H1 (cell line): Measurements from ENCODE around the gene SPHK1.

ENCODE experiments used
- CREB1 ChIP-seq: IDR thresholded peaks from 2 replicates; pipeline ENCODE4 v1.6.1; 2012; ENCODE audit warnings: inconsistent platforms
- CTCF ChIP-seq, 3 experiments: IDR thresholded peaks; 1 replicate in 2 of 3; 2 replicates in 1 of 3; pipeline versions ENCODE4 v1.5.1 to v1.6.1; 2011; ENCODE audit warnings: low read length in 3 of 3, mild to moderate bottlenecking in 3 of 3, inconsistent platforms in 2 of 3, low read depth in 1 of 3, moderate library complexity in 1 of 3; ENCODE audit not compliant: insufficient read depth in 1 of 3; ENCODE audit errors: control extremely low read depth in 1 of 3
- EP300 ChIP-seq, 2 experiments: IDR thresholded peaks; 1 replicate in 1 of 2; 2 replicates in 1 of 2; pipeline ENCODE4 v1.6.1; 2011 to 2012; ENCODE audit warnings: low read depth in 2 of 2, low read length in 2 of 2, mild to moderate bottlenecking in 2 of 2, borderline replicate concordance in 1 of 2, inconsistent platforms in 1 of 2, moderate library complexity in 1 of 2
- NANOG ChIP-seq: IDR thresholded peaks from 2 replicates; pipeline ENCODE4 v1.6.1; 2011; ENCODE audit warnings: low read length, low read depth, mild to moderate bottlenecking, inconsistent platforms; ENCODE audit not compliant: insufficient read depth, poor library complexity, severe bottlenecking
- POLR2A ChIP-seq, 2 experiments: IDR thresholded peaks; 1 replicate in 1 of 2; 2 replicates in 1 of 2; pipeline ENCODE4 v1.6.1; 2011; ENCODE audit warnings: low read depth in 2 of 2, low read length in 2 of 2, mild to moderate bottlenecking in 2 of 2; ENCODE audit errors: control extremely low read depth in 1 of 2
- RFX5 ChIP-seq: IDR thresholded peaks from 2 replicates; pipeline ENCODE4 v1.6.1; 2011; ENCODE audit warnings: low read depth, low read length, improper control_type of control experiment, borderline replicate concordance
- TEAD4 ChIP-seq: IDR thresholded peaks from 2 replicates; pipeline ENCODE4 v1.6.1; 2012; ENCODE audit warnings: low read depth, low read length, inconsistent platforms, mixed read lengths

DNA sequence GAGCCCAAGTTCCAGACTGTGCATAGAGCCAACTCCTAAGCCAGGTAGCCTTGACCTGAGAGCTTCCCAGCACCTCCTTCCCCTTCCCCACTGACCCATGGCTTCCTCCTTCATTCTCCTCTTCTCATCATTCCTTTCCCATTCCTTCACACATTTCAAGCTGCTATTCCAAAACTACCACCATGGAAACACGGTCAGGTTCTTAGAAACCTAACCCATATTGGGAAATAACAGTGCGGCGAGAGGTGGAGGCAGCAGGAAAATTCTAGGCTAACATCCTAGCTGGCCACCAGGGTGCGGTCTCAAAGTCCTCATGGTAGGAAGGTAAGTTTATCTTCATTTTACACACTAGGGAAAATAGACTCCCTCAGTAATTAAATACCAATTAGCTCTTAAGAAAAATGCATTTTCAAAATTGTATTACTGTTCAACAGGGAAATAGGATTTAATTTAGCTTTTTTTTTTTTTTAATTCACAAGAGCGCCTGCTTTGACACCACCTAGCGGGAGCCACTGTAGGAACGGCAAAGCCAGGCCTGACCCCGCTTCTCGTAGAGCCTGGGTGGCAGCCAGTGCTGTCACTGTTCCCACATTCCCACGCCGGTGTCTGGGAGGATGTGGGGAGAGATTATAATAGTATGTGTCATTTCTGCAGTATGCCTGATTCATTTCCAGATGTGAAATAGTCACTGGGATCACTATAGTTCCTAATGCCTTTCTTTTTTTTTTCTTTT is 14.0 kb upstream of the SPHK1 start:
- TF ChIP-seq NANOG (no peak), CTCF (IDR thresholded peaks at IDR 0.05; ENCODE audit: control extremely low read depth in 1 of 3, insufficient read depth in 1 of 3, low read depth in 1 of 3, low read length in 3 of 3) (peak; percentile 33 to 45 (median 36); a peak in 3 of 4 replicates), POLR2A (IDR thresholded peaks at IDR 0.05; ENCODE audit: control extremely low read depth in 1 of 2, low read depth in 2 of 2, low read length in 2 of 2) (no peak), CREB1 (no peak), TEAD4 (no peak), EP300 (IDR thresholded peaks at IDR 0.05; ENCODE audit: borderline replicate concordance in 1 of 2, low read depth in 2 of 2, low read length in 2 of 2) (no peak), RFX5 (no peak)
